T-helper 2 cell treated with Interferon-gamma antibody and Interleukin-4, amounts not matched to agents 5 μg/mL and 100 μg/mL, for 36 hours (primary cell): Measurements from ENCODE around the gene ARFIP1.

Experiments used
- DNase-seq: peaks from one replicate; pipeline ENCODE4 v3.0.0; 2021; ENCODE audit warnings: low spot score
- H3K27ac Mint-ChIP-seq: one replicate; pipeline ENCODE4 v1.8.0; 2021; ENCODE audit warnings: mild to moderate bottlenecking, mixed read lengths
- H3K27me3 Mint-ChIP-seq: one replicate; pipeline ENCODE4 v1.8.0; 2021; ENCODE audit warnings: low read depth, mixed read lengths
- H3K36me3 Mint-ChIP-seq: one replicate; pipeline ENCODE4 v1.8.0; 2021; ENCODE audit warnings: low read depth, mixed read lengths
- H3K4me1 Mint-ChIP-seq: one replicate; pipeline ENCODE4 v1.8.0; 2021; ENCODE audit warnings: low read depth, mixed read lengths
- H3K4me3 Mint-ChIP-seq: one replicate; pipeline ENCODE4 v1.8.0; 2022; ENCODE audit warnings: mild to moderate bottlenecking, moderate library complexity, mixed read lengths
- H3K9me3 Mint-ChIP-seq: one replicate; pipeline ENCODE4 v1.8.0; 2021; ENCODE audit warnings: mixed read lengths

The ARFIP1 gene

DNA sequence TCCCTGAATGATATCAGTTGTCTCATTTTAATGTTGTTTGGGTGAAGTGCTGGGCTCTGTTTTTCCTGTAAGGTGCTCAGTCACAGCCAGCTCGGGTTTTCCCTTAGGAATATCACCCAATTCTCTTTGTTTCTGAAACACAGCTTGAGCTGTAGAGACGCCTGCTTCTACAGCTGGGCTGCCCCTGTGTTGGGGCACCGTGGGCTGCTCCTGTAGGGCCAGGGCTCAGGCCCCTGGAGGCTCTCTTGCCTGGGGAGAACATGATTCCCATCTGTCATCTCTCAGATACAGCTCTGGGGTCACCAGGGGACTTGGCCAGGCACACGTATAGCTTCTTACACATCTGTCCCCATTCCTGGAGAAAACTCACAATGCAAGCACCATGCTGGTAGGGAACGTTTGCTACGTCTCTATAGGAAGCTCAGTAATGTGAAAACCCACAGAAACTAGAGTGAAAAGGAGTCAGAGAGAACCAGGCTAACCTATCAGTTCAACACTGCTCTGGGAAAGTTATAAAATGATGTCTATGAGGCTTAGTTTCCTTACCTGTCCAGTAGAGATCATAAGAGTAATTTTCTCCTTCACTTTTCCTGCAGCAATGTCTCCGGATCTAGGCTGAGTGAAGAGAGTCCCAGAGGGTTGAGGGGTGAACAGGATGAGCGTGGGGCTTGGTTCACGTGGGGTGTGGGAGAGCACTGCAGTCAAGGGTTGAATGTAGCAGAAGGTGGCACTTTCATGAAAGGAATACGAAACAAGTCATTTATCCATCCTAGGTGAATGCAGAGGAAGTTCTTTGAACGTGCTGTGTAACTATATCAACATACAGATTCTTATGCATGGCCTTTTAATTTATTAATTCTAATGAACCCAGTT is 170.9 kb downstream of the ARFIP1 start:
- Mint-ChIP-seq H3K36me3 (no peaks in the 10 kb centered on the region), H3K9me3 (no peaks in the 10 kb centered on the region), H3K27me3 (peaks cover 15% of the 10 kb centered on the region), H3K4me3 (no peak overlapping the region), H3K27ac (no peak overlapping the region), H3K4me1 (no peaks in the 10 kb centered on the region)
- DNase-seq, result no peak

DNA sequence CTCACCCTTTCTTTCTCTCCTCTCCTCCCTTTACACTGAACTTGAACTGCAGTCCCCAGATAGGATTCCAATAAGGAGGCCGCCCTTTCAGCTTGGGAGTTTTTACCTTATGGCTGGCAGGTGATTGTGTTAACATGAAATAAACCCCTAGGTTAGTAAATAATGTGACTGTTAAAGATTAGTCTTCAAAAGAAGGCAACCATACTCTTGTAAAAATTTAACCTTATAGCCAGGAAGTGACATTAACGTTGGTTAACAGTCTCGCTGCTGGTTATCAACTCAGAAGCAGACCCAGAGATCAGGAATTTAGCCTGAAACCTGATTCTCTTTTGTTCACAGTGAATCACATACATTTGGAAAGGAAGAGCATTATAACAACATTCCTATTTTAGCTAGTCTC is 171.6 kb downstream of the ARFIP1 start:
- Mint-ChIP-seq H3K27ac (no peak overlapping the region), H3K36me3 (no peaks in the 10 kb centered on the region), H3K4me1 (no peaks in the 10 kb centered on the region), H3K4me3 (no peak overlapping the region), H3K9me3 (no peaks in the 10 kb centered on the region), H3K27me3 (peaks cover 10% of the 10 kb centered on the region)
- DNase-seq, result no peak

GRCh38 chr4:152953514-152953913 is 173.8 kb downstream of the ARFIP1 start:
- H3K27me3 Mint-ChIP-seq, result peaks cover 2% of the 10 kb centered on the region
- no peaks in the 10 kb centered on the region for H3K9me3 Mint-ChIP-seq
- no peaks in the 10 kb centered on the region for H3K36me3 Mint-ChIP-seq
- H3K4me3 Mint-ChIP-seq, result no peak overlapping the region
- DNase-seq, result no peak
- H3K27ac Mint-ChIP-seq, result no peak overlapping the region
- no peaks in the 10 kb centered on the region for H3K4me1 Mint-ChIP-seq

DNA sequence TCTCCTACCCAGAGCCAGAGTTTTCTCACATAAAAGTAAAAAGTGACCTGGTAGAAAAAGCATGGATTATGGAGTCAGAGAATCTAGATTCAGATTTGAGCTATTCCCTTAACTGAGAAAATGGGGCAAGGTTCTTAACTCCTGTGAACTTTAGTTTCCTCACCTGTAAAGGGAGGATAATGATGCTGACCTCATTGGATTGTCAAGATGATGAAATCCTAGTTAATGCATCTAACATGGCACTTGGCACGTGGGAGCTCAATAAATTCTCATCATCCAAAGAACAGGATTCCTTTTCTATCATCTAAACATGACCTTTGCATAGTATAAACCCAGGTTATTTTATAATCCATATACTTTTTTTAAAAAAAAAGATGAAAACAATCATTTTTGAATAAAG is 175.0 kb downstream of the ARFIP1 start:
- H3K27ac Mint-ChIP-seq, result no peak overlapping the region
- H3K27me3 Mint-ChIP-seq, result peaks cover 2% of the 10 kb centered on the region
- H3K36me3 Mint-ChIP-seq, result no peaks in the 10 kb centered on the region
- H3K4me1 Mint-ChIP-seq, result no peaks in the 10 kb centered on the region
- H3K4me3 Mint-ChIP-seq, result no peak overlapping the region
- no peaks in the 10 kb centered on the region for H3K9me3 Mint-ChIP-seq
- DNase-seq, result no peak

DNA sequence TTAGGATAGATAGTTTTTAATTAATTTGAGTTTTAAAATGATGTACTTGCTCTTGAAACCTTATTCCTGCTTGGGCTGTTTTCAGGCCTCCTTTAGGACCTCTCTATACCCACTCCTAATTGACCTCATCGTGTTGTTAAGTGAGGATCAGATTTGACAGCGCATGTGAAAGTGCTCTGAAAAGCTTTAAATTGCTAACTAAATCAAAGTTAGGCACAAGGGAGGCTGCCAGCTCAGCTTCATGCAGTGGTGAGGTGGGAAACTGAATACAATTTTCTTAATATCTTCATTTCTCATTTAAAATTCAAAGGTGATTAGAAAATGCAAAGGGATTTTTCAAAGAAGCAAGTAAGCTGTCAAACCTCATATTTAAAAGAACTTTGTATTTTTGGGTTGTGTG is 176.4 kb downstream of the ARFIP1 start:
- Mint-ChIP-seq H3K4me1 (no peaks in the 10 kb centered on the region), H3K4me3 (no peak overlapping the region), H3K36me3 (no peaks in the 10 kb centered on the region), H3K9me3 (no peaks in the 10 kb centered on the region), H3K27me3 (peaks cover 5% of the 10 kb centered on the region), H3K27ac (no peak overlapping the region)
- no peak for DNase-seq

DNA sequence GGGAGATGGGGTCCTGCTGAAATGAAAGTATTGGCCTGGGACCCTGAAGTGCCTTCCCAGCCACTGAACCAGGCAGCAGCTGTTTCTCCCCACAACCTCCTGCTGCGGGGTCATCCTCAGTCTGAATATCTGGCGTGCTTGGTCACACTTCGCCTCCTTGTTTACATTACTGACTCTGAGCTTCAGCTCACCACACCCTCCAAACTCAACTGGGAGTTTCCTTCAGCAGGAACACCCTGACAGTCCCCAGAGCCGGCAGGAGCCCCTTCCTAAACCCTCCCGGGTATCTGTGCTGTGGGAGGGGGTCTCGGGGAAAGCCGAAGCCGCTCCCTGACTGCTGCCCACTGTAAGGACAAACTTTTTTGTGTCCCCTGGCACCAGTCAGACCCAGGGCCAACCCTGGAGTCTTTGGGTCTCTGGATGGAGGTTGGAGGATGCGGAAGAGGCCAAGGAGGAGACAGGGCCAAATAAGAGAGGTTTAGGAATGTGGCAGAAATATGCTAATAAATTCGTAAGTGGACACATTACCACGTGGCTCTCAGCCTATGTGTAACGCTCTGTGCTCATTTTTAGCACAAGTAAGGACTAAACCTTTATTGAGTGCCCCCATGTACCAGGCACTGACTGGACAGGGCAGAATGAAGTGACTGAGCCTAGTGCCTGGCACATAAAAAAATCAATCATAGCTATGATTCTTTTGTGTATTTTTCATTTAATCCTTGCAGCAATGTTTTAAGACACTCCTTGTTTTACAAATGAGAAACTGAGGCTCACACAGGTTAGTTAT is 177.1 kb downstream of the ARFIP1 start:
- Mint-ChIP-seq H3K4me3 (no peak overlapping the region), H3K27me3 (peaks cover 5% of the 10 kb centered on the region), H3K9me3 (no peaks in the 10 kb centered on the region), H3K4me1 (no peaks in the 10 kb centered on the region), H3K36me3 (no peaks in the 10 kb centered on the region), H3K27ac (no peak overlapping the region)
- DNase-seq, result no peak

DNA sequence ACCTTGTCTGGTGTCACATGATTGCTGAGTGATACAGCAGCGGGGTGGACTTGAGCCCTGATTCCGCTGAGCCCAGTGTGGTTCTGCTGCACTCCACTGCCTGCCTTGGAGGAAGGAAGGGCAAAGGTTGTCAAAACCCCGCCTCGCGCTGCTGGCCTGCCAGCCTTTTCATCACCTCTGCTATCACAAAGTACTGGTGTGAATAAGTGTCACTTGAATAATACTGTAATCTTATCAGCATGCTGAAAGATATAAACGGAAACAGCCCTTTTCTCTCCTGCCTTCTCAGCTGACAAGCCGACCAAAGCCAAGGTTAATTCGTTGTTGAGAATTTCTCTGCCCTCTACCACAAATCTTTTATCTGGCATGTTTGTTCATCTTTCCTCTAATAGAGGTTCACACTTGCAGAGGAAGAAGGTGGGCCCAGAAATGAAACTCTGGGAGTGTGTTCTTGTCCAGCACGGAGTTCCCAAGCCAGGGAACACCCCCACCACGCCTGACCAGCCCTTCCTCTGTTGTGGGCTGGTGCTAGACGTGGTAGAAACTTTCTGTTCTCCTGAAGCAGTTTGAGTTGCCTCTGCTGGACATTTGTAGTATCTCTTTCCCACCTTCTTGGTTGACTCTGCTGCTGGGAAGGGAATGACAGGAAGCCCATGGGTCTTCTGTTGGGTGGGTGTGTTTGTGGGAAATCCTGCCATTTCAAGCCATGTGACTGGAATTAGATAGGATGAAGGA is 177.8 kb downstream of the ARFIP1 start:
- H3K9me3 Mint-ChIP-seq, result no peaks in the 10 kb centered on the region
- no peaks in the 10 kb centered on the region for H3K4me1 Mint-ChIP-seq
- no peak for DNase-seq
- H3K4me3 Mint-ChIP-seq, result no peak overlapping the region
- H3K27ac Mint-ChIP-seq, result no peak overlapping the region
- no peaks in the 10 kb centered on the region for H3K36me3 Mint-ChIP-seq
- H3K27me3 Mint-ChIP-seq, result peaks cover 6% of the 10 kb centered on the region

- peaks cover 7% of the 10 kb centered on the region for H3K27me3 Mint-ChIP-seq
- no peak for DNase-seq
- H3K4me1 Mint-ChIP-seq, result no peaks in the 10 kb centered on the region
- H3K4me3 Mint-ChIP-seq, result no peak overlapping the region
- H3K36me3 Mint-ChIP-seq, result no peaks in the 10 kb centered on the region
- H3K9me3 Mint-ChIP-seq, result no peaks in the 10 kb centered on the region
- H3K27ac Mint-ChIP-seq, result no peak overlapping the region
Observed at GRCh38 chr4:152959080-152959479, 179.3 kb downstream of the ARFIP1 start.

- H3K27me3 Mint-ChIP-seq, result peaks cover 7% of the 10 kb centered on the region
- no peak overlapping the region for H3K4me3 Mint-ChIP-seq
- no peaks in the 10 kb centered on the region for H3K36me3 Mint-ChIP-seq
- no peak overlapping the region for H3K27ac Mint-ChIP-seq
- DNase-seq, result no peak
- no peaks in the 10 kb centered on the region for H3K9me3 Mint-ChIP-seq
- no peaks in the 10 kb centered on the region for H3K4me1 Mint-ChIP-seq
Observed at GRCh38 chr4:152960082-152960481, 180.3 kb downstream of the ARFIP1 start.

DNA sequence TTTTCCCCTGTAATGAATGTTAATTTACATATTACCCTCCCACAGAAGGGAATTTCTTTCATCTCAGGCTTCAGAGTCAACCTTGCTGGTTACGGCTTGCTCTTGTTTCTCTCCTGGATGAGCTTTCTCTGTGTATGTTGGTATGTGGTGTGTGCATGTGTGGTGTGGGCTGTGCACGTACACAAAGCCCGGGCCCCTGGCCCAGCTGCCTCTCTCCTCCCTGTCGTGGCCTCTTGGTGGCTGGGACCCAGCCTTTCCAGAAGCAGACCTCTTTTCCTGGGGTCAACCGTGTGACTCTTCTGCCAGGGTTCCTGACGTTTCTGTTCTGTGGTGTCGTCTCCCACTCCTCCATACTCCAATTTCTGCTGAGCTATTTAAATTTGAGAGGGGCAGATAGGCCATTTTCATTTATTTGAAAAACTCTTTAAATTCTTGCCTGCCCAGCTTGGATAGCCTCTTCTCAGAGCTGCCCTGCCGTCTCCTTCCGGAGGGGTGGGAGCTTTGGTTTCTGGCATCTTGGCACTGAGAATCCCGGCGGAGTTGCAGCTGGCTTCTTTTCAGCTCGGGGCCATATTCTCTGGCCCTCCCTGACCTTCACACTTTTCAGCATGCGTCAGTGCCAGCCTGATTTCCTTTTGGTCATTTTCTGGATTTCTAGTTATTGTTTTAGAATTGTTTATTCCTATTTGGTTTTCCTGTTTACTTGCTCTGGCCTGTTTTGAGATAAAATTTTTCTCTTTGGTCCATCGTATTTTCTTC is 181.4 kb downstream of the ARFIP1 start:
- Mint-ChIP-seq H3K4me1 (no peaks in the 10 kb centered on the region), H3K9me3 (no peaks in the 10 kb centered on the region), H3K27ac (no peak overlapping the region), H3K4me3 (no peak overlapping the region), H3K36me3 (no peaks in the 10 kb centered on the region), H3K27me3 (peaks cover 7% of the 10 kb centered on the region)
- no peak for DNase-seq

GRCh38 chr4:152961773-152962115 is 182.0 kb downstream of the ARFIP1 start:
- Mint-ChIP-seq H3K27ac (no peak overlapping the region), H3K36me3 (no peaks in the 10 kb centered on the region), H3K4me1 (no peaks in the 10 kb centered on the region), H3K27me3 (peaks cover 7% of the 10 kb centered on the region), H3K9me3 (no peaks in the 10 kb centered on the region), H3K4me3 (no peak overlapping the region)
- DNase-seq, result no peak
